TTC549 (cell line): ENCODE data around the gene ELAPOR2.
"Not testable (repeated sequence)": the region's sequence is repeated elsewhere in the genome, so short reads cannot be mapped to it uniquely, and the experiment has no call there.

Experiments
- FAIRE-seq: peaks from 2 replicates; lab custom pipeline; 2012; peaks lifted over from hg19 to GRCh38; lab: Jason Lieb, UNC

The ELAPOR2 gene, protein sequence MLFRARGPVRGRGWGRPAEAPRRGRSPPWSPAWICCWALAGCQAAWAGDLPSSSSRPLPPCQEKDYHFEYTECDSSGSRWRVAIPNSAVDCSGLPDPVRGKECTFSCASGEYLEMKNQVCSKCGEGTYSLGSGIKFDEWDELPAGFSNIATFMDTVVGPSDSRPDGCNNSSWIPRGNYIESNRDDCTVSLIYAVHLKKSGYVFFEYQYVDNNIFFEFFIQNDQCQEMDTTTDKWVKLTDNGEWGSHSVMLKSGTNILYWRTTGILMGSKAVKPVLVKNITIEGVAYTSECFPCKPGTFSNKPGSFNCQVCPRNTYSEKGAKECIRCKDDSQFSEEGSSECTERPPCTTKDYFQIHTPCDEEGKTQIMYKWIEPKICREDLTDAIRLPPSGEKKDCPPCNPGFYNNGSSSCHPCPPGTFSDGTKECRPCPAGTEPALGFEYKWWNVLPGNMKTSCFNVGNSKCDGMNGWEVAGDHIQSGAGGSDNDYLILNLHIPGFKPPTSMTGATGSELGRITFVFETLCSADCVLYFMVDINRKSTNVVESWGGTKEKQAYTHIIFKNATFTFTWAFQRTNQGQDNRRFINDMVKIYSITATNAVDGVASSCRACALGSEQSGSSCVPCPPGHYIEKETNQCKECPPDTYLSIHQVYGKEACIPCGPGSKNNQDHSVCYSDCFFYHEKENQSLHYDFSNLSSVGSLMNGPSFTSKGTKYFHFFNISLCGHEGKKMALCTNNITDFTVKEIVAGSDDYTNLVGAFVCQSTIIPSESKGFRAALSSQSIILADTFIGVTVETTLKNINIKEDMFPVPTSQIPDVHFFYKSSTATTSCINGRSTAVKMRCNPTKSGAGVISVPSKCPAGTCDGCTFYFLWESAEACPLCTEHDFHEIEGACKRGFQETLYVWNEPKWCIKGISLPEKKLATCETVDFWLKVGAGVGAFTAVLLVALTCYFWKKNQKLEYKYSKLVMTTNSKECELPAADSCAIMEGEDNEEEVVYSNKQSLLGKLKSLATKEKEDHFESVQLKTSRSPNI

DNA sequence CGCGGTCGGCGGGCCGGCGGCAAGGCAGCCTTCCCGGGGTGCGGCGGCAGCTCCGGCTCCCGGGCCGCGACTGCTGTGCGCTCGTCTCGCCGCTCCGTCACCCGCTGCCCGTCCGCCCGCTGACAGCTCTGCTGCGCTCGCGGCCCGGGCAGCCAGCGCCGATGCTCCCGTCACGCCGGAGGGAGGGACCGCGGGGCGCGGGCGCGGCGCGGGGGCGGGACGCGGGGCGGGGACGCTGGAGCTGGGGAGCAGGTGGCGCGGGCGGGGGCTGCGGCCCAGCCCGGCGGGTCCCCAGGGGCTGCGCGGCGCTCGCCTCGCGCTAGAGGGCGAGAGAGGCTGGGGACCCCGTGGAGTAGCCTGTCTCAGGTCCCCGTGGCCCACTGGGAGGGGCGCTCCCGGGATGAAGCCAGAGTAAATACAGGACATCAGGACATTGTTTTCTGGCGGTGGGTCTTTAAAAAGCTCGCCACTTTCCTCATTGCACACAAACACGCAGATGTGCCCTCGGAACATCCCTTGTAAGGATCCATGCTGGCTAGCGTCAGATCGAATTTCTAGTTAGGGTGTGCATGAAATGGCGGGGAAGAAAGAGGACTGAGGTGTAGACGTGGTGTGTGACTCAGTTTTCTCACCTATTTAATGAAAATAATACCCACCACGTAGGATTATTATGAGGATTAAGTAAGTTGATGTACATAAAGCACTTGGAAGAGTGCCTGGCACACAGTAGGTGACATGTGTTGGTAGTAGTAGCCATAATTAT is at the start of gene ELAPOR2:
Gene ELAPOR2 (minus strand): TSS at position 130 of the 763 bp plus-strand sequence. CDS start 141 bp downstream, outside the sequence.
- FAIRE-seq, result no peak

DNA sequence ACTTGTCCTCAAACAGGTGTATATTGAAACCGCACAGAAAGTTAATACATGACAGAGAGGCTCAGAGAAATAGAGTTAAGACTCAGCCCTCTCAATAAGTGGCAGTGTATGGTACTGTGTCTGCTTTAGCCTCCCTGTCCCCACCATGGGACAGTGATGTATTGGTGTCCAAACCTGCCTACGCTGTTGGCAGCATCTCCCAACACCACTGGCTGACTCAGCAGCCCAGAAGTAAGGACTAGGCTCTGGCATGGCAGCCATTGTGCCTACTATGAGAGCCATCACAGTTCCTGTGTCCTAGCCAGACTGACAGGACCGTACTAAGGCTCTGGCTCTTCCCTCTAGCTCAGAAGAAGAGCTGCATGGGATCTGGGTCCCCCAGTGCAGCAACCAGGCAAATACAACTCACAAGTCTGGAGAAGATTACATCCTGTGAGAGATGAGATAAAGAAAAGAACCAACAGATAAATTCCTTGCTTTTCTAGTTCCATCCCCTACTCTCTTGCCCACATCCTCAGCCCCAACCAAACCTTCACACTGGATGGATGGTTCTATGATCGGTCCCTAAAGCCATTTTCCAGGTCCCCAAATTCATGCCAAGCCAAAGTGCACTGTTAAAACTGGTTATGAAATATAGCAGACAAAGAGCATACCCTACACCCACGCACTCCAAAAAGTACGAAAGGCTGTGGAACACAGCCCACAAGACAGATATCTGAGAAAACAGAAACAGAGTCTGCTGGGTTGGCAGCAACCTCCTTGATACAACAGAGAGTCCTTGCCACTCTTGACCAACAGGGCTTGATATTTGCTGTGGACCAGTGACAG is 48.7 kb upstream of the ELAPOR2 start:
- no peak for FAIRE-seq

DNA sequence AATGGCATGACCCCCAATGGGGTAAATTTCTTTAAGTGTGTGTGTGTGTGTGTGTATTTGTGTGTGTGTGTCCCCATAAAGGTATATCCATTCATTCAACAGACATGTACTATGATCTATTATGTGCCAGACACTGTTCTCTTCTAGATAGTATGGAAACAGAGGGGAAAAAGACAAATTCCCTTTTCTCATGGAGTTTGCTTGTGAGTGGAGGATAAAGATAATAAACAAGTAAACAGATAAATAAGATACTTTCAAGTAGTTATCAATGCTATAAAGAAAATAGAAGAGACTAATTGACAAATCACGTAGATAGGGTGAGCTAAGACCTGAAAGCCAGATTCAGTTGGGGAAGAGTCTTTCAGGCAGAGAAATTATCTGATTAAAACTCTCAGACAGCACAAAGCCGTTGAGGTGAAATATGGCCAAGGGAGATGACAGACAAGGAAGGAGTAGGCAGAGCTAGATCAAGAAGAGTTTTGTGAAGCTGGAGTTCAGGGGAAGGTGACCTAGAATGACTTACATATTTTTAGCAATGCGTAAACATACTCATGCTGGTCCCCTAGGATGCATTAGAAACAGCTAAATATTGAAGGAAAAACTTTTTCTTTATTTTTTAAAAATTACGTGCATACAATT is 47.6 kb upstream of the ELAPOR2 start:
- FAIRE-seq, result no peak

DNA sequence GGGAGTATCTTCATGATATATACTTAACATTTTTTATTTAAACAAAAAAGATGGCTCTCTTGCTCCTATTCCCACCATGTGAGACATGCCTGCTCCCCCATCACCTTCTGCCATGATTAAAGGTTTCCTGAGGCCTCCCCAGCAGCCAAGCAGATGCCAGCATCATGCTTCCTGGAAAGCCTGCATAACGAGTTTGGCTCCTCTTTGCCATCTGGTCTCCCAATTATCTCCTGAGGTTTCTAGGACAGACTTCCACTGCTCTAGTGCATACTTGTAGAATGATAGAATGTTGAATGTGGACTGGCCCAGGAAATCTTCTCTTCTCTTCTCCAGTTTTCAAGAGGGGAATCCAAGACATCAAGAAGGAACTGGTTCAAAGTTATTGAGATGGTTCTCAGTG is 45.9 kb upstream of the ELAPOR2 start:
- no peak for FAIRE-seq

DNA sequence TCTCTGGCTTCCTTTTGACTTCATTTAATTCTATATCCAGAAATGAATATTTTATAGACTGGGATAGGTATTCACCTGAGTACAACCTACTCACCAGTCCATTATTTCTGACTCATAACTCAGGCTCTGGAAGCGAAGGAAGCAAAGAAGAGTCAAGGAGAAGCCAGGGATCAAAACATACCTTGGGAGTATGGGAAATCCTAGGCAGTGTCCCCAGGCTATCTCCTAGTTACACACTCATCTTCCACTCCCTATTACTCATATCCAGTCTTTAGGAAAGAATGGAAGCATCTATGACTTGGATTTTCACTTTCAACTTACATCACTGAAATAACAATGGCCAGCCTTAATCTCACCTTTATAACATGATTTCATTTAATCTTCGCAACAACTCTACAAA is 40.9 kb upstream of the ELAPOR2 start:
- FAIRE-seq, result no peak

DNA sequence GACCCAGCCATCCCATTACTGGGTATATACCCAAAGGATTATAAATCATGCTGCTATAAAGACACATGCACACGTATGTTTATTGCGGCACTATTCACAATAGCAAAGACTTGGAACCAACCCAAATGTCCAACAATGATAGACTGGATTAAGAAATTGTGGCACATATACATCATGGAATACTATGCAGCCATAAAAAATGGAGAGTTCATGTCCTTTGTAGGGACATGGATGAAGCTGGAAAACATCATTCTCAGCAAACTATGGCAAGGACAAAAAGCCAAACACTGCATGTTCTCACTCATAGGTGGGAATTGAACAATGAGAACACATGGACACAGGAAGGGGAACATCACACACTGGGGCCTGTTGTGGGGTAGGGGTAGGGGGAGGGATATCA is 37.9 kb upstream of the ELAPOR2 start:
- not testable (repeated sequence) for FAIRE-seq

DNA sequence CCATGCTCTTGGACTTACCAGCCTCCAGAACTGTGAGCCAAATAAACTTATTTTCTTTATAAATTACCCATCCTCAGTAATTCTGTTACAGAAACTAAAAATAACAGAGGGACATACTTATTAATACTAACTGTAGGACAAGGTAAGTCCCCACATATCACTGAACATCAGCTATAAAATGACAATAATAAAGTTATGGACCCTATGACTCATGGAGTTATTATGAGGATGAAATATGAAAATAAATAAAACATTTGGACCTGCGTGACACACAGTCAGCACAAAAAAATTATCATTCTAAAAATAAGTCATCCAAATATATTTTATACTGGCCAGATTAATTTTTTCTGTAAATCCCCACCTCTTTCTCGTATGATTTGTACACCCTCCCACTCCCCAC is 34.9 kb upstream of the ELAPOR2 start:
- no peak for FAIRE-seq

DNA sequence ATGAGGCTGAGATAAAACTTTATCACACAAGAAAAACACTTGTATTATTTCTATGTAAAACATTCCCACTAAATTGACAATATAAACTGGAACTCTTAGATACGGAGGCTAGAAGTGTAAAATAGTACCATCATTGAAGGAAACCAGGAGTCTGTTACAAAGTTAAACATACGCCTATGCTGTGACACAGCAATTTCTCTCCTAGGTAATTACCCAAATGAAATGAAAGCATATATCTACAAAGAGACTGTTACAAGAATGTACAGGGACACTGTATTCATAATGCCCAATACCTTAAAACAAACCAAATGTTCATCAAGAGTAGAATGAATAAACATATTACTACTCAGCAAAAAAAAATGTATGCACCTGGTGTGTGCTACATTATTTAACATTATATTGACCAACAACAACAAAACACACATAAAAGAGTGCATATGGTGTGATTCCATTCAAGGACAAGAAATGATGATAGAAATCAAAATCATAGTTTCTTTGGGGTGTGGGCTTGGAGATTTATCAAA is 33.2 kb upstream of the ELAPOR2 start:
- no peak for FAIRE-seq

DNA sequence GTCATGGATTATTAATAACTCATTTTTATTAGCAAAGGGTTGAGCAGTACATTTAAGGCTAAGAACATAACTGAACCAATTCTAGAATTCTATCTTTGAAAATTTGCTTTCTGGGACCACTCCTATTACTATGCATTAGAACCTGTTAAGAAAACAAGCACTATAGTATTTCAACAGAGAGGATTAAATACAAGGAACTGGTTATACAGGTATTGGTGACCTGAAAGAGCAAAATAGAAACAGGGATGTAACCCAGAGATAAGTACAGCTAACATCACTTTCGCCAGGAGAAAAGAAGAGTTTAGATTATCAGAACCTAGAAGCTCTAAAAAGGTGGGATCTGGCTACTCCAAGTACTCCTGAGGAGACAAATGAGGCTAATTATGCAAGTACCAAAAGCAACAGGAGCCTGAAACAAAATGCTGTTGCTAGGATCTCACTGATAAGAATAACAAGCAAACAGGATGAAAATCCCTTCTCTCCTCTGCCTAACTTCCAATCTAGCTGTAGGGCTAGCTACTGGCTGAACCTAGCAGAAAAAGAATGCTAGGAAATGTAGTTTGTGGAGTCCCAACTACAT is 32.1 kb upstream of the ELAPOR2 start:
- FAIRE-seq, result no peak

DNA sequence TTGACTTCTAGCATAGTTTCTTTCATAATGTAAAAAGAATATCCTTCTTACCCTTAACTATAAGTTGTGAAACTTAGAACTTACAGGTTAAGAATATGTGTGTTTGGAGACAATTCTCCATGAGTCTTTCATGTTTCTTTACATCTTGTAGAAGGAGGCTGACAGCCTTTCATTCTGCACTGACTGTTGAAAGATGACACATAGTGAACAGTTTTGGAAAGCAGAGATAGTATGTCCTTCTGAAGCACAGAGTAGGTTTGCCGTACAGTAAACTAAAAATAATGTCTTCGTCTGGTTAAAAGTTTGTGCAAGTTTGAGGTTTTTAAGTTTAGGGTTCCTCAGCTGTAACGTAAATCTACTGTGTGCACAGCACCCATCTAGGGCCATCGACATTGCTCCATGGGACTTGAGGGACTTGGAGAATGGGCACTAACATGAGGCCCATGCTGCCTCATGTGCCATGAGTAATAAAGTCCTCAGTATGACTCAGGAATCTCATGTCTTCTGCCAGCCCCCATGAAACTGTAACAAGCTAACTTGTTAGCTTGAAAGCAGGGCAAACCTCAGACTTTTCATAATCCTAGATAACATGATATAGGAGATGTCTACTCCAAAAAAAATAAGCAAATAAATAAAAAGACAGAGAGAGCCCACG is 24.5 kb upstream of the ELAPOR2 start:
- FAIRE-seq, result no peak

DNA sequence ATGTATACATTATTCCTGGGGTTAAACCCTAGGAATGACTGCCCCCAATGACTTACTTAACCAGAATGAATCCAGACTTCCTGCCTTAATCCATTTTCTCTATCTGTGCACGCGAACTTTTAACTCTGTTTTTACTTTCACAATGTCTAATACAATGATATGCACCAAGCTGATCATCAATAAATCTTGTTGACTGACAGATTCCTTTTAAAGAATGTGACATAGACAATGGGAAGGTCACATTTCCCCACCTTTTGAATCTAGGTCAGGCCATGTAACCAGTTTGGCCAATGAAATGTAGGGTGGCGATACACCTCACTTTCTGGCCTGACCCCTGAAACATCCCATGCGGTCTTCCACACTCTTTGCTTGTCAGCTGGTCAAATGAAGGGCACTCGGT is 23.2 kb upstream of the ELAPOR2 start:
- FAIRE-seq, result no peak

DNA sequence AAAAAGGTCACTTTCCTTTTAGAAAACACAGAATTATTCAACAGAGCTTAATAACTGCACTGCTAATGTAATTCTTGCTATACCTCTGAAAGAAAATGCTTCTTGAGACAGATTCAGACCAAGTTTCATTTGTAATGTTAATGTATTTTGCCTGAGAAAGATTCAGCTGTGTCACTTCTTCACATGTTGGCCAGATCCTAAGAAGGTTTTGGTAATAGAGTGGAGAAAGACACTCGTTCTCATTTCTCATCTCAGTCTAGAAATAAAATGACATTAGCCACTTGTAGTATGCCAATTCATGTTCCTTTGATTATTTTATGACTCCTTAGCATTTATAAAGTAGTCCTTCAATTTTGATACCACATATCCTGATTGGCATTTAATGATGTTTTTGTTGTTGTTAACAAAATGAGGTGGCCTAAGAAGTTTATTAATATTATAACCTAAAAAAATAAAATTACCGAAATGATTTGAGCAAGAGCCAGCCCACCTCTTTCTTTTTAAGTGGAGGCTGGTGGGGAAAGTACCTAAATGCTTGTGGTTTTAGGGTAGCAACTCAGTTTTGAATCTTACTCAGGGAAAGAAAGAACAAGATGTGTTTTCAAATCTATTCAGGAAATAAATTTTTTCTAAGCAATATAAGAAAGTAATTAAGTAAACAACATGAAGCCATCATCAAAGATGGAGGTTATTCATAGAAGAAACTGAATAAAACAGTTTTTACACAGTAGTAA is 16.4 kb upstream of the ELAPOR2 start:
- FAIRE-seq, result no peak

DNA sequence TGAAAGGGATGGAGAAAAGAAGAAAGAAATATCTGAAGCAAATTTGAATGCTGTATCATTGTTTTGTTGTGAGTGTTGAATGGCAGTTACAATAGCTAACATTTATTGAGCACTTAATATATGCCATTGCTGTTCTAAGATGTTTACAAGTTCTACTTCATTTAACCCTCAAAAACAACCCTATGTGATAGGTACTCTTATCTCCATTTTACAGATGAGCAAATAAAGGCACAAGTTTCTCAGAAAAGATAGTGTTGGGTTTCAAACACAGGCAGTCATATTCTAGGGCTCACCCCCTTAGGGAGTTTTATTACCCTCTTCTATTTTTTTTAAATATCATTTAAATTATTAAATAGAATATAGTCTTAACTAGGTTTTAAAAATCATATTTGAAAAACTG is 8.3 kb upstream of the ELAPOR2 start:
- no peak for FAIRE-seq

DNA sequence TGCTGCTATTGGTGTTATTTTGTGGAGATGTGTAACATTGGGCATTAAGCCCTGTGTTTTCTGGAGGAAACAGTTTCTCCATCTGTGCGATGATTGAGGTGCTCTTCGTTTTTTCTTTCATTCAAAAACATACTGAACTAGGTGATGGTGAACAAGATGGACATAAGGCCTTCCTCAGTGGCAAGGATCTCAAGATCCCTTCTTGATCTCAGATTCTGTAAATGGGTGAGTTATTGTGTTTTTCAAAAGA is 759 bp upstream of the ELAPOR2 start:
- FAIRE-seq, result no peak

DNA sequence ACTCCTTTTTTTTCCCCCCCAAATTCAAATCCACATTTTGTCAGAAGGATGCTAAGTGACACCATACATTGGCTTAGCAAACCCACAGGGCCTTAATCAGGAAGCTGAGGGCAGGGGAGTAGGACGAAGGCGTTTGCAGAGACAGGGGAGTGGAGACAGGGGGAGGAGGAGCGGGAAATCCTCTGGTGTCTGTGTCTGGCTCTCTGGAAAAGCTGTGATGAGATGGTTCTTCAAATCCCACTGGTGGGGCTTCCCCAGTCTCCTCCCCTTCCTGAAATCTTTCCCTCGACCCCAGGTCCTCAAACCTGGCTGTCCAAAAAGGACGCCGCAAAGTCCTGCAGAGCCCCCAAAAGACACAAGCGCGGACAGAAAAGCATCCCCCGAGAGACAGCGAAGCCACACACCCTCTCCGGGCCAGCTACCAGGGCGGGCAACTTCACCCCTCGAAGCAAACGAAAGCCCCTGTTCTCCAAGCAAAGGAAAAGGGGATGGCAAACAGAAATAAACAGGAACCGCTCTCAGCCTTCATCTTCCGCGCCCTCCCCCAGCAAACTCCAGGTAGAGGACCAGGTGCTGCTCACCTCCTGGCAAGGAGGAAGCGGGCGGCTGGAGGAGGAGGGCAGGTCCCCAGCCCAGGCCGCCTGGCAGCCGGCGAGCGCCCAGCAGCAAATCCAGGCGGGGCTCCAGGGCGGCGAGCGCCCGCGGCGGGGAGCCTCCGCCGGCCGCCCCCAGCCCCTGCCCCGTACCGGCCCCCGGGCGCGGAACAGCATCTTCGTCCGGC is 520 bp downstream of the ELAPOR2 start:
- no peak for FAIRE-seq

DNA sequence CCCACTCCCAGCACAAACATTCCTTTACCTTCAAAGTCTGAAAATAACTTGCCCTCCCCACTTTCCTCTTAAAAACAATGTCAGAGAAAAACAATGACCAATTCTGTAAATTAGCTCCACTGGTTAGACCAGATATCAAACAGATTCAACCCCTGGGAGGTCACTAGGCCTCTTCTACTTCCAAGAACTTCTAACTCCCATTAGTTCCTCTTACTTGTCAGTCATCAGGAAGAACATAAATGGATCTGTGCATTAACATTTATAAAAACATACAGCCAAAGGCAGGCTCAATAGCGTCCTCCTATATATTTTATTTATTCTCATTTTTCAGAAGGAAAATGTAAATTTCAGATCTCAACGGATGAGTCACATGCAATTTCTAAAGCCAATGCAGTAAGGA is 2.2 kb downstream of the ELAPOR2 start:
- no peak for FAIRE-seq

DNA sequence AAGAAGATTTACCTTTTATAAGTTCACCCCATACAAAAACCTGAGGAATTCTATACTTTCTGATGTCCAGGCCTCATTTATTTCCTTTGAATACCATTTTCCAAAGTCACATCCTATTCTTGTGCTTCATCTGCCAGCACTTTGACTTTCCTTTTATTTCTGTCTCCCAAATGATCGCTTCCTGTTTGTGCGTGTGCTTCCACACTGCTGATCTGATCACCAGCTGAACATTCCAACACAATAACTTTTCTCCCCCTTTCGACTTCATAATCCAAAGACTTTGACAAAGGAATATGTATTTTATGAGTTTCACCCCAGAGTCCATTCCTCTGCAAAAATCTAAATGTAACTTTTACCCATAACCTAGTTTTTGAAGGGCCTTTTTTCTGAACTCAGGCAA is 3.1 kb downstream of the ELAPOR2 start:
- FAIRE-seq, result no peak

DNA sequence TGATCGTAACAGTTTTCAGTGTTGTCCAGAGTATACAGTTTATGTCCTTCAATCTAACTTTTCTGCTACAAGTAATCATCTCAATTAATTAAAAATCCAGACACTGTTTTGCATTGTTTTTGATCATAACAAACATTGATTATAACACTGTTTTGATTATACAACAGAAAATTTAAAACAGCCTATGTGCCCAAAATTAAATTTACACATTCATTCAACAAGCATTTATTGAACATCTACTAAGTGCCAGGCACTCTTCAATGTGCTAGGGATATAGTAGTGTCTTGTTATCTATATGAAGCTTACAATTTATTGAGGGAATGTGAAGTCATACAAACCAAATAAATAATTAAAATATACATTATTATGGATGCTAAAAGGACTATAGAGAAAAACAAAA is 10.6 kb downstream of the ELAPOR2 start:
- FAIRE-seq, result no peak

DNA sequence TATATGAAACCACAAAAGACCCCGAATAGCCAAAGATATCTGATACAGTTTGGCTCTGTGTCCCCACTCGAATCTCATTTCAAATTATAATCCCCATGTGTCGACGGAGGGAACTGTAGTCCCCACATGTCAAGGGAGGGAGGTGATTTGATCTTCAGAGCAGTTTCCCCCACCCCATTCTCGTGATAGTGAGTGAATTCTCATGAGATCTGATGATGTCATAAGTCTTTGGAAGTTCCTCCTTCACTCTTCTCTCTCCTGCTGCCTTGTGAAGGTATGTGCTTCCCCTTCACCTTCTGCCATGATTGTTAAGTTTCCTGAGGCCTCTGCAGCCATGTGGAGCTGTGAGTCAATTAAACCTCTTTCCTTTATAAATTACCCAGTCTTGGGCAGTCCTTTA is 13.0 kb downstream of the ELAPOR2 start:
- no peak for FAIRE-seq
